HG03060 (cell line): Measurements from ENCODE around the gene KRT32.

Experiments
- ATAC-seq: cut with Tn5 transposase; IDR thresholded peaks from one replicate; pipeline ENCODE4 v1.9.1; 2021; ENCODE audit warnings: low read depth, moderate number of reproducible peaks; ENCODE audit not compliant: unreplicated experiment

The KRT32 gene

DNA sequence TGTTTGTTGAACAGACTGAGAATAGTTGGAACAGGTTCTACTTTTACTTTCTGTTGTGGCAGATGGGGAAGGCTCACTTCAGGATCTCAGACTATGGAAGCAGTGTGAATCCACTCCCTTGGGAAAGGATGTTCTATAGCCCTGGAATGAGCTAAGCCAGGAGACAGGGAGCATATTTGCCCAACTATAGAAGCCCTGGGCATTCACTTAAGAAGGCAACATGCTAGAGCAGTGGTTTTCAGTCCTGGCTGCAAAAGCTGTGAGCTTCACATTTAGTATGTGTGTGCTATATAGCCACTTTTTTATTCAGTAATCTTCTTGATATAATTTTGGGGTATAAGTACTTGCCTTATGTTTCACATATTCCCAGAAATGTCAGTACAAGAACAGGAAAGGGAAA is 1.2 kb upstream of the KRT32 start:
- ATAC-seq, result no peak

DNA sequence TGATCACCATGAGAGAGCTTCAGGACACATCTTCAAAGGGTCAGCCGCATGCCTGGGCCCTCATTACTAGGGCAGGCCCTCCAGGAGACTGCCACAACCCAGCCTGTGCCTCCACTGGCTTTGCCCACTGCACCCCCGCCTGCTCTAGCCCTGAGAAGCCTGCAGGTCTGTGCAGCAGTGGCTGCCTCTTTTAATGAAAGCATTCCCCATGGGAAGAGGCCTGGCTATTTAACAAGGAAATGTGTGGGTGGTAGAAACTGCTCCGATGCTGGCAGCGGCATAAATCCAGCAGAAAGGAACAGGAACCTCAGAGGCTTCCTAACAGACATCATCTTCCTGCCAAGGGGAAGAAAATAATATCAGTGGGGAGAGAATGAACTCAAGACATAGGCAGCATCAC is 375 bp upstream of the KRT32 start:
- no peak for ATAC-seq

DNA sequence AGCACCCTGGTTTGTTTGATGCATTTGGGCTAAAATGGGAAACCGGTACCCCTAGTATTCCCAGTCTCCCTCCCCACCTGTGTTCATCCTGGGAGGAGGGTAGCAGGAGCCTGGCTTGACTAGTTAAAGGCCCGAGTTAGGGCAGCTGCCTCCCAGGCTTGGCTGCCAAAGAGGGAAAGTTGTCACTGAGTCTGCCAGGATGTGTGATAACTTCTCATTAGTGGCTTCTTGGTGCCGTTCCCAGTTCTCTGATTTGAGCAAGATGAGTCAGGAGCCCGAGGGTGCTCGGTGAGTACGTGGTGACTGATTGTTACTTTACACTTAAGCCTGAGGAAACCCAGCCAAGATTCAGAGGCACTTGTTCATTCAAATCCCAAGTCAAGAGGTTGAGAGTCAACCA is 2.5 kb downstream of the KRT32 start:
- ATAC-seq, result no peak

DNA sequence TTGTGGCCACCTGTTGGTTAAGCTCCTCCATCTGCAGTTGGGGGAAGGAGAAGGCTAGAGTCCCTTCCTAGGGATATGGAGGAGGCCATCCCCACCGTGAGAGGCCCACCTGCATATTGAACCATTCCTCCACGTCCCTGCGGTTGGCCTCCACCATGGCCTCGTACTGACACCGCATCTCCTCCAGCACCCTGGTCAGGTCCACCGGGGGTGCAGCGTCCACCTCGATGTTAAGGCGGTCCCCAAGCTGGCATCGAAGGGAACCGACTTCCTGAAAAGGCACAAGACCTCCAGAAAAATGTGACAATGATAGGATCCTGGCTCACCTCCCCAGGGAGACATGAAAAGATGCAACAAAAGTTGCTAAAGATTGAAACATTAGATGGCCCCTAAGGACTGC is 3.0 kb downstream of the KRT32 start:
- no peak for ATAC-seq

DNA sequence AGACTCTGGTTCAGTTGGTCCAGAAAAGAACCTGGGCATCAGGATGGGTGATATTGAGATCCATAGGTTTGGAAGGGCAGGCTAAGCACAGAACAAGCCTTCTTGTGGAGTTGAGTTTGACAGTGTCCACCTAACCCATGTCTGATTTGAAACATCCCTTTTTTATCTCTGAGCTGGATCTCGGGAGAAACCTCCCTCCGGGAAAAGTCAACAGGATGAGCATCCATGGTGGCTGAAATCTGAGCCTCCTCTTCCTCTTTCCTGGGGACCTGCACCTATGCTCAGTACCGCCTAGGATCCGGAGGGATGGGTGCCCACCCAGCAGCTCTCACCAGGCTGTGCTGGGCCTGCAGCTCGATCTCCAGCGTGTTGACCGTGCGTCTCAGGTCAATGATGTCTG is 3.4 kb downstream of the KRT32 start:
- no peak for ATAC-seq

DNA sequence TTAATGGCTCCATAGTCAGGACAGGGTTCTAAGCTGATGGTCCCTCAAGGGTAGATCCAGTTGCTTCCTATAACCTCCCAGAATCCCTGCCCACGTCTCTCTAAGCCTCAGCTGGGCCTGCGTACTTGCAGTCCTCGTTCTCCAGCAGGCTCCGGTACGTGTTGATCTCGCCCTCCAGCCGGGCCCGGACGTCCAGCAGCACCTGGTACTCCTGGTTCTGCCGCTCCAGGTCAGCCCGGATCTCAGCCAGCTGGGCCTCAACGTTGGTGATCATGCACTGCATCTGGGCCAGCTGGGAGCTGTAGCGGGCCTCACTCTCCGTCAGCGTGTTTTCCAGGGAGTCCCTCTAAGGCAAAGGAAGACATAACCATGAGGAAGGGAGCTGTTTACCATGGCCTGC is 4.5 kb downstream of the KRT32 start:
- no peak for ATAC-seq

DNA sequence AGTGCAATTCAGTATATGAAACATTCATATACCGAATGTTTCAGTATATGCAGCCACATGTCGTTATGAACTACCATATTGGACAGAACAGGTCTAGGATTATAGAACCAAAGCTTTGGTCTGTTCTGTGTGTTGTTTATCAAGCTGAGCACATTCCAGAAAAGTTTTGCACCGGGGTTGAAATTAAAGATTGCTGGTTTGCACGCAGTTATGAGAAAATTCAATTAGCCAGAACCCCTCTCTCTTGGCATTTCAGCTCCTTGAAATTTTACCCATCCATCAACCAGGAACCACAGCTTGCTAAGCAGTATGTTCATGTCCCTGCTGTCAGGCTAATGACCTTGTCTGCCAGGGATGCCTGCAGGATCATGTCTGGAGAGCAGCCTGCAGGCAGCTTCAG is 9.5 kb downstream of the KRT32 start:
- no peak for ATAC-seq

DNA sequence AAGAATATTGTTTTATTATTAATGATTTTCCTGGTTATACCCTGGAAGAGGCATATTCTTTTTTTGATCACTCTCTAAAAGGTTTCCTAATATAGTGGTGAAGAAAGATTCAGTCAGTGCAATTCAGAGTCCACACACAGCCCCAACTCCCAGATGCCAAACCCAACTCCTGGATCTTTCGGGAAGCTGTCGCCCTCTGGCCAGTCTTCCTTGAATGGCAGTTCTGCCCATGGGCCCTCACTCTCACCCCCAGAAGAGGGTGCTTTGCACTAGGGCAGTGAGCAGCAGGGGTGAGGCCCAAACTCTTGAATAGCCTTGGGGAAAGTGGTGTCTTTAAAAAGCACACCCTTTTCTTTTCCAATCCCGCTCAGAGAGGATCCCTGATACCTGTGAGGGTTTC is 11.0 kb downstream of the KRT32 start:
- ATAC-seq, result no peak

DNA sequence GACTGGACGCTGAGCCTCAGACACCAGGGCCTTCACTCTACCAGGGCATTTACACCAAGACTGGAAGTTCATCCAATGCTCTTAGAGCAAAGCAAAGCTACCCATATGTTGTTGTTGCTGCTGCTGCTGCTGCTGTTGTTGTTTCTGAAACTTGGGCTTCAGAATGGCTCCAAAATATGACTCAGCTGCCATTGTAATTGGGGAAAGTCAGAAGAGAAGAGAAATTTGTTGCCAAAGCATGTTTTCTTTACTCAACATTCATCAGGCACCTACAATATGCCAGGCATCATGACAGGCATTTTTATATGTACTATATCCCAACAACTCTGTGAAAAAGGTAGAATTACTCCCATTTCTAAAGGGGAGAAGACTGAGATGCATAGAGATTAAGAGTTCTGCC is 11.9 kb downstream of the KRT32 start:
- no peak for ATAC-seq

DNA sequence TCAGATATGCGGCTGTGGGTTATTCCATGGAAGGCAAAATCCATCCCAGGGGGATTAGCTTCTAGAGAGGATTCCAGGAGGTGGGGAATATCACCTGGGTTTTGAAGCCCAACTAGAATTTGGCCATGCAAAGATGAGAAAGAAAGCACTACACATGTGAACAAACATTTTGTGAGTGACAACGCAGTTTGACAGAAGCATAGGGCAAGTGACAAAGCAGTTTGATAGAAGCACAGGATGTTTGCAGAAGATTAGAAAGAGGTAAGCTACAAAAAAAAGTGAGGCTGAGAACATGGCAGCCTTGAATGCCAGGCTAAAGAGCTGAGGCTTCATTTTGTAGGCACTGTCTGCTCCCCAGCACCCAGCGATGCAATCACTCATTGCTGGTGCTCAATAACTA is 14.1 kb downstream of the KRT32 start:
- no peak for ATAC-seq

DNA sequence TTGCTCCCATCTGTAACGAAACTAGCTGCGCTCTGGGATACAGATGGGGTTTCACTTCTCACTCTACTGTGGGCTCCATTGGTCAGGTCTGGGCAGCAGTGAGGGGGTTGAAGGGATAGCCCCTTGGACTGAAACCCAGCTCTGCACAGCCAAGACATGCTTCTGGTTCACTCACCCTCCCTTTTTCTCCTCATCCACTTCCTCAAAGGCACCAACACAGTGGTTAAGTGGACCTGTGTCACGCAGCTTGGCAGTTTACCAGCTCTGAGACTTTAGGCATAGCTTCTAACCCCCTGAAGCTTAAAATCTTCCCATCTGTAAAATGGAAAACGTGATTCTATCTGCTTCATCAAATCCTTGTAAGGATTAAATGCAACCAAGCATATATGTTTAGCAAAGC is 14.9 kb downstream of the KRT32 start:
- ATAC-seq, result no peak

DNA sequence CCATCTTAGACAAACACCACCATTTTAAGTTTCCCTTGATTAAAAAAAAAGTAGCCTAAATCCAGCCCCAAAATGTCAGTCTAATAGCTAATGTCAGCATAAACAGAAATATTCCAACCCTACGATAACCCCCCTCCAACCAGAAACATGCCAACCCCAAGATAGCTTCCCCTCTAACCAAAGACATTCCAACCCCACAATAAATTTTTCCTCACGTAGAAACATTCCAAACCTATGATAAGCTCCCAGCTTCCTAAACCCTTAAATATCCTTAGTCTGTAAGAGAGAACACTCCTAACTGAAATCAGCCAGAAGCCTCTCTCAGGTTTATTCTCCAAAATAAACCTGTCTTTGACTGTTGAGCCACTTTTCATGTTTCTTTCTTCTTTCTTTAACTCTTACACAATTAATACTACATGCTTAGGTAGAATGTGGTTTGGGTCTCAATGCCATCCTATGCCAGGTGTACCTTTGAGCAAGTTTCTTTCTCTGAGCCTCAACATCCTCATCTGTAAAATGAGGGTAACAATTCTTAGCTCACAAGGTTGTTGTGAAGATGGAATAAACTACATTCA is 15.9 kb downstream of the KRT32 start:
- no peak for ATAC-seq

DNA sequence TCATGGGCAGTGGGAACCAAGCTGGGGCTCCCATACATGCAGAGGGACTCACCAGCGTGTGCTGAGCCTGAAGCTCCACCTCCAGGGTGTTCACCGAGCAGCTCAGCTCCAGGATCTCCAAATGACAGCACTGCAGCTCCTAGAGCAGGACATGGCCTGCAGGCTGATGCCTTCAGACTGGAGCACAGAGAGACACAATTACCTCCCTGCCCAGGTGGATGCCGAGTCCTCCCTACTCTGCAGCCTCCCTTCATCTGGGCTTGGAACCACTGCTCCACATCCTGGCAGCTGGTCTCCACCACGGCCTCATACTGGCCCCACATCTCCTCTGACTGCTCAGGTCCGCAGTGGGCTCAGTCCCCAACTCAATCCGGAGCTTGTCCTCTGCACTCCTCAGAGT is 18.2 kb downstream of the KRT32 start:
- ATAC-seq, result no peak

DNA sequence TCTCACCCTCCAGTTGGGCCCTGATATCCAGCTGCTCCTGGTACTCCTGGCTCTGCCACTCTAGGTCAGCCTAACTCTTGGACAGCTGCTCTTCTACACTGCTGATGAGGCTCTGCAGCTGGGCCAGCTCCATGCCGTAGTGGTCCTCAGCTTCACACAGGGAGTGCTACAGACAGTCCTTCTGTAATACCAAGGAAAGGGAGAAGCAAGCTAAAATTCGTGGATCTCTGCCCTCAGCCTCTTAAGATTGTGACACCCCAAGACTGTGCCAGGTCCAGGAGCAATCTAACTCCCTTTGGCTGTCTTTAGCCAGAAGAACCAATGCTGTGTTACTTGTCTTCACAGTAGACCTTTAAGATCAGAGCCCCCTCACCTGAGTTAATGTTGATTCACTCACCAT is 18.7 kb downstream of the KRT32 start:
- no peak for ATAC-seq

DNA sequence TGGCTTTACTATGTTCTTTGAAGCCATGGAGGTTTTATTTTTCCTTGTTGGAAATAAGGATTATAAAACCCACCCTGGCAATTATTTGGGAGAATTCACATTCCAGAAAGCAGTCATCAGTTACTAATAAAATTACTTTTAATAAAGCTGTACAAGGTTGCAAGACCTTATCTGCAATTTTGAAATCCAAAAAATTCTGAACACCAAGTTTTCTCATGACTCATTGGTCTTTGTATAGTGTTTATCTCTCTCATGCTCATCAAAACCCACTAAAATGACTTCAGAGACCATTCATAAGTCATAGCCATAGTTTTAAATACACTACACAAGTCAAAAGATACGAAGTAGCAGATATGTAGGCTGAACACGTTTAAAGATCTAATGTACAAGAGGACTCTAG is 20.4 kb downstream of the KRT32 start:
- no peak for ATAC-seq

DNA sequence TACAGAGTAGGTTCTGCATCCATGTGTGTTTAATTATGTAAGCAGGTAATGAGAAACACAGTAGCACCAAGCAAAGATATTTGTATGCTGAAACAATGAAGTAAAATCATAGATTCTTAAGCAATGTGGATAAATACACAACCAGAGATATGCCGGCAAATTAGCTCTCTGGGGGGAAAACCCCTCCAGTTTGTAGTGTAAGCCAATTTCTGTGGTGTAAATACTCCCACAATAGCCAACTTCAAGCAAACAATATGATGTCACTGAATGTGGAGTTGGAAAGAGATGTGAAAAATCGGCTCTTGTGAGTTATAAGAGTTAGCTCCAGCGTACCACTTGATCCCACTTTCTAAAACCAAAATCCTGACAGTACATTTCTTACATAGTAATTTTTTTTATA is 22.5 kb downstream of the KRT32 start:
- no peak for ATAC-seq

DNA sequence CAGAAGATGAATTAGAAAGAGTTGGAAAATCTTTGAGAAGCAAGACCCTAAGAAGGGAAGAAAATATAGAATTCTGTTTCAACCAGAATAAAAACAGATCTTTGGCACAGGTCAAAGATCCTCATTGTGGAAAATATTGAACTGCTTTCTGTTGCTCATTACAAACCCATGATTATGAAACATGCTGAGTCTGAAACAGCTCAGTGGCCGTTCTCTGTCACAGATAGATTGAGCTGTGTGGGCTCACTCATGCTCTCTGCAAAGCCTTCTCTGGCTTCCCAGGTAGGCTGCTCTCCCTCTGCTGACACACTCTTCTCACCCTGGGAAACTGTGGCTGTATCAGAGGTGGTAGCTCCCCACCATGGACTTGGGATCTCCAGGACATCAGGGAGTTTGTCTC is 23.0 kb downstream of the KRT32 start:
- ATAC-seq, result no peak

DNA sequence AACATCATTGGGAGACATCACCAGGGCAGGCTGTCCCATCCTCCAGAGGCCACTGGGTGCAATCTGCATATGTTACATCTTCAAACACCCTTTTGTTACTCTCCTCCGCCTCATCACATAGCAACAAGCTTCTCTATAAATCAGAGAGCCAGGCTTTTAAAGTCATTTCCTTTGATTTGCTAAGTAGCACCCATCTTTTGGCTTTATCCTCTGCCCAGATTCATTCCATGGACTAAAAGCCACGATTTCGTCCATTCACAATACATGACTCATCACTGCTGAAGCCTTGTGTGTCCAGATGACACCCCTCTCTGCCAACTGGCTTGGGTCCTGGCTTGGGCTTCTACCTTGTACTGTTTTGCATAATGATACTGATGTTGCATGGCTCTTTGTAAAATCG is 24.4 kb downstream of the KRT32 start:
- no peak for ATAC-seq

DNA sequence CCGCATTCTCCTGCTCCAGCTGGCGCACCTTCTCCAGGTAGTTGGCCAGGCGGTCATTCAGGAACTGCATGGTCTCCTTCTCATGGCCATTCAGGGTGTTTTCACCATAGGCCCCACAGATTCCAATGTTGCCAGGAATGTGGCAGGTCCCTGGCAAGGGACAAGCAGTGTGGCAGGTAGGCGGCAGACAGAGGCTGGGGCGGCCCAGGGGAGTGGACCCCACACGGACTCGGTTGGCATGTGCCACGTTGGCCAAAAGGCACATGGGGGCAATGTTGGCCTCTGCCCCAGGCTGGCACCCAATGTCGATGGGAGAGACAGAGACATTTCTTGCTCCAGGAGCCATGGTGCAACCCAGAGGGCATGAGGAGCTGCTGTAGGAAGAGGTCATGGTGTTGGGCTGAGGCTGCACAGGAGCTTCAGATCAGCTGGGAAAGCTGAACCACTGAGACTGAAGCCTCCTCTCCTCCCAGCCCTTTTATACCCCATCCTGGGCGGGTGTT is 26.6 kb downstream of the KRT32 start, which contains the start of gene KRT38:
KRT38 (minus strand) TSS at position 453 of the 503 bp plus-strand sequence; CDS start at position 391, 62 bp downstream.
- ATAC-seq, result no peak

DNA sequence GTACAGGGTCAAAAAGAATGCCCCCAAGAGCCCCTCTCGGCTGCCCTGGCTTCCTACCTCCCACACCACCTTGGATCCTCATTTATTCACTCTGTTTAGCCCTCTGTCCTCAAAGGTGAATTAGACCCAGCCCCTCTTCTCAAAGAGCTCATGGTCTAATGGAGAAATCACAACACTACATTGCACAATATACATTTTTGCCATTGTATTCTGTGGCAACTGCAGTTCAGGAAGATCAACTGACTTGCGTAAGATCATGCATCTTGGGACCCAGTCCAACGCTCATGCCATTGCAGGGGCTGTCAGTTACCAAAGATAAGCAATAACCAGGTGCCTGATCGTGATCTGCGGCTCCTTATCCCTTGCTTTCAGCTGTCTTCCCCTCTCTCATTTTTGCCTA is 27.8 kb downstream of the KRT32 start:
- no peak for ATAC-seq

DNA sequence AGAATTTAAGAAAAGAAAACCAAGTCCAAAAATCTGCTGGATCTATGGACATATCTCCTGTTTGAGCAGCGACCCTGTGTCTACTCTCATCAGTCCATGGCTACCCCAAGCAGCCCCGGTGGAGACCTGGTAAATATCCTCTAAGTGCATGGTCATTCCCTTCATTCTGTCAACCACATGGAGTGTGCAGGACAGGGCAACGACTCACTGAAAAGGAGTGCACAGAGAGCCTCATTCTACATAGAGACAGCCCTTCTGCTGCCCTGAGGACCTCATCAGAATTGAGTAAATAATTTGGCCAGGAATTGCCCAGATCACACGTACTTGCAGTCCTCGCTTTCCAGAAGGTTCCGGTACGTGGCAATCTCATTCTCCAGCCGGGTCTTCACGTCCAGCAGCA is 29.4 kb downstream of the KRT32 start:
- ATAC-seq, result no peak

DNA sequence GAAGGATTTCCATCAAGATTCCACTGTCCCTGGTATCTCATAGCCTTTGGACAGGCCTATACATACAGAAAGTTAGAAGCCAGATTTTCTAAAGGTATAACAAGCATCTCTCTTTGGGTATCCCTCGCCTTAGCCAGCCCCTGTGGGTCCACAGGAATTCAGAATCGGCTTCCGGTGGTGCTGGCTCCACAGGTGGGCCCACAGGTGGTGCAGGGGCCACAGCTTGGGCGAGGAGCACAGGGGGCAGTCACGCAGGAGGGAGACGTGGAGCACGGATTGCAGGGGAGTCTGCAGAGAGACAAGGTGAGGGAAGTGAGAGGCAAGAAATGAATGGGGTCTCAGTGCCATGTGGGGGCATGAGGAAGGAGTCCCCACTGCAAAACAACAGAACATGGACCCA is 29.9 kb downstream of the KRT32 start:
- no peak for ATAC-seq

DNA sequence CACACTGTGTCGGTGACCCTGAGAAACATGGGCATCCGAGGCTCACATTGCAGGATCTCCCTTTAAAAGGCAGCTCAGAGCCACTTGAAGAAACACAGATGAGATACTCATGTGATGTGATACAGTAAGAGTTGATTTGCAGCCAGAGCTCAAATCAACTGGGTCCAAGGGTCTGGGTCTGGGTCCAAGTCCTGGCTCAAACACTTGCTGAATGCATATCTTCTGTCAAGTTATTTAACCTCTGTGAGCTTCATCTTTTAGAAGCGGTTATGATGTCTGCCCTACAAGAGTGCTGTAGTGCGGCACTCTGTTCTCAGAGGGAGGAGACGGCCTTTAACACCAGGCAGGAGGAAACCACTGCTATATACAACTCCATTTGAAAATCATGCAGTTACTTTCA is 32.8 kb downstream of the KRT32 start:
- ATAC-seq, result no peak
